Fibroblast of lung (primary cell): ENCODE data around the gene USH1C. TPM values are rescaled to one million over a fixed set of nuclear protein-coding genes. Genes with fewer than 3 reads are reported as not detected.

Experiments used
- DNase-seq, 2 donors: peaks; one replicate each; pipeline versions ENCODE4 v3.0.0 to v3.0.0-alpha.2; 2010; ENCODE audit warnings: low read depth in 2 of 2
- H2AFZ ChIP-seq: 2 replicates; pipeline ENCODE4 v1.5.1; 2012; ENCODE audit warnings: low read length, control low read depth, inconsistent platforms
- H3K27ac ChIP-seq: 2 replicates; pipeline ENCODE4 v1.5.1; 2011; ENCODE audit warnings: low read length, control low read depth; ENCODE audit not compliant: insufficient read depth
- H3K27me3 ChIP-seq: 2 replicates; pipeline ENCODE4 v1.5.1; 2011; ENCODE audit warnings: mild to moderate bottlenecking, low read length; ENCODE audit not compliant: control insufficient read depth, insufficient read depth
- H3K36me3 ChIP-seq: 2 replicates; pipeline ENCODE4 v1.5.1; 2011; ENCODE audit warnings: low read length; ENCODE audit not compliant: control insufficient read depth, insufficient read depth
- H3K4me1 ChIP-seq: 2 replicates; pipeline ENCODE4 v1.5.1; 2011; ENCODE audit warnings: low read length; ENCODE audit not compliant: control insufficient read depth, insufficient read depth; ENCODE audit errors: extremely low read depth
- H3K4me2 ChIP-seq: 2 replicates; pipeline ENCODE4 v1.5.1; 2011; ENCODE audit warnings: low read length, control low read depth; ENCODE audit not compliant: insufficient read depth; ENCODE audit errors: extremely low read depth
- H3K4me3 ChIP-seq, 4 experiments: fragments of 200-600 bp in 1 of 4; sonication (generic) in 1 of 4; replicated peaks in 1 of 4; 2 replicates each; pipeline ENCODE4 v1.5.1; 2011 to 2016; ENCODE audit warnings: low read length in 4 of 4, low read depth in 3 of 4, mild to moderate bottlenecking in 3 of 4, control low read depth in 2 of 4, inconsistent platforms in 1 of 4, mixed read lengths in 1 of 4; ENCODE audit not compliant: insufficient read depth in 1 of 4; ENCODE audit errors: control extremely low read depth in 1 of 4
- H3K79me2 ChIP-seq: 2 replicates; pipeline ENCODE4 v1.5.1; 2012; ENCODE audit warnings: mild to moderate bottlenecking, low read length, inconsistent platforms; ENCODE audit not compliant: control insufficient read depth, insufficient read depth
- H3K9ac ChIP-seq: 2 replicates; pipeline ENCODE4 v1.5.1; 2011; ENCODE audit warnings: mild to moderate bottlenecking, low read length, control low read depth; ENCODE audit not compliant: insufficient read depth
- H3K9me3 ChIP-seq: 2 replicates; pipeline ENCODE4 v1.5.1; 2012; ENCODE audit warnings: low read depth, low read length; ENCODE audit not compliant: control insufficient read depth, insufficient read depth
- H4K20me1 ChIP-seq: 2 replicates; pipeline ENCODE4 v1.5.1; 2011; ENCODE audit warnings: low read length; ENCODE audit not compliant: control insufficient read depth, insufficient read depth; ENCODE audit errors: extremely low read depth
- EZH2 ChIP-seq: IDR thresholded peaks from 2 replicates; pipeline ENCODE4 v1.5.1; 2012; ENCODE audit warnings: low read length, control low read depth, mild to moderate bottlenecking; ENCODE audit errors: missing control alignments
- polyA plus RNA-seq, 2 donors: library from polyadenylated mRNA; depleted of rRNA in 1 of 2; stranded (reverse) in 1 of 2; unstranded in 1 of 2; fragments of >200 nt; gene quantifications; 2 replicates each; pipeline ENCODE4 v1.2.1, GENCODE V29; 2011 to 2012; ENCODE audit warnings: missing spikeins in 1 of 2
- total RNA-seq: library from RNA; depleted of rRNA; stranded (reverse); fragments of >200 nt; gene quantifications from 2 replicates; pipeline ENCODE4 v1.2.1, GENCODE V29; 2014
- TF ChIP-seq, protein P1 (sequence below), 2 donors: IDR thresholded peaks in 1 of 2; conservative IDR thresholded peaks in 1 of 2; 1 replicate in 1 of 2; 2 replicates in 1 of 2; pipeline ENCODE4 v1.5.1; 2011 to 2012; ENCODE audit warnings: low read length in 2 of 2, control low read depth in 1 of 2, inconsistent platforms in 1 of 2, low read depth in 1 of 2, mild to moderate bottlenecking in 1 of 2

USH1C gene
- total and polyA plus RNA-seq, 2 donors (not counting 1 experiment from before 2014, with no cell fraction given) = not detected

DNA sequence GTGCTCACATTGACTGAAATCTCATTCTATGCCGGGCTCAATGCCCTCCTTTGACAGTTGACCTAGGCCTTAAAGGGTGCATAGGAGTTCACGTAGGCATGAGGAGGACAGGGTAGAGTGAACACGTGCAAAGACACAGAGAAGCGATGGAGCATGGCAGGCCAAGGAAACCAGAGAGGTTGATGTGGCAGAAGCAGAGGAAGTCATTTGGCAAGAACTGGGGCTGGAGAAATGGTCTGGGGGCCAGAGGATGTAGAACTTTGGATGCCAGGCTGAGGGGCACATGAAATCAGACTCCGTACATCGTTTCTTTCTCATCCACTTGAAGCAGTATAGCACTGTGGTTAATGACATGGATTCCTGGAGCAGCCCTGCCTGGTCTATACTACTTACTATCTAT, 54.0 kb downstream of the USH1C start:
- Histone ChIP-seq H3K27me3 (peaks cover 3% of the 10 kb centered on the region), H3K4me2 (no peak overlapping the region), H3K27ac (no peak overlapping the region), H3K79me2 (no peaks in the 10 kb centered on the region), H3K36me3 (no peaks in the 10 kb centered on the region), H4K20me1 (no peaks in the 10 kb centered on the region), H2AFZ (no peak overlapping the region), H3K4me3 (no peak overlapping the region), H3K4me1 (no peaks in the 10 kb centered on the region), H3K9ac (no peak overlapping the region), H3K9me3 (no peaks in the 10 kb centered on the region)
- no peak for TF ChIP-seq EZH2
- TF ChIP-seq, protein P1, sequence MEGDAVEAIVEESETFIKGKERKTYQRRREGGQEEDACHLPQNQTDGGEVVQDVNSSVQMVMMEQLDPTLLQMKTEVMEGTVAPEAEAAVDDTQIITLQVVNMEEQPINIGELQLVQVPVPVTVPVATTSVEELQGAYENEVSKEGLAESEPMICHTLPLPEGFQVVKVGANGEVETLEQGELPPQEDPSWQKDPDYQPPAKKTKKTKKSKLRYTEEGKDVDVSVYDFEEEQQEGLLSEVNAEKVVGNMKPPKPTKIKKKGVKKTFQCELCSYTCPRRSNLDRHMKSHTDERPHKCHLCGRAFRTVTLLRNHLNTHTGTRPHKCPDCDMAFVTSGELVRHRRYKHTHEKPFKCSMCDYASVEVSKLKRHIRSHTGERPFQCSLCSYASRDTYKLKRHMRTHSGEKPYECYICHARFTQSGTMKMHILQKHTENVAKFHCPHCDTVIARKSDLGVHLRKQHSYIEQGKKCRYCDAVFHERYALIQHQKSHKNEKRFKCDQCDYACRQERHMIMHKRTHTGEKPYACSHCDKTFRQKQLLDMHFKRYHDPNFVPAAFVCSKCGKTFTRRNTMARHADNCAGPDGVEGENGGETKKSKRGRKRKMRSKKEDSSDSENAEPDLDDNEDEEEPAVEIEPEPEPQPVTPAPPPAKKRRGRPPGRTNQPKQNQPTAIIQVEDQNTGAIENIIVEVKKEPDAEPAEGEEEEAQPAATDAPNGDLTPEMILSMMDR (conservative IDR thresholded peaks at IDR 0.05 in 1 of 2, IDR thresholded peaks at IDR 0.05 in 1 of 2; ENCODE audit: low read depth in 1 of 2, low read length in 2 of 2) = no peak
- DNase-seq = no peak

DNA sequence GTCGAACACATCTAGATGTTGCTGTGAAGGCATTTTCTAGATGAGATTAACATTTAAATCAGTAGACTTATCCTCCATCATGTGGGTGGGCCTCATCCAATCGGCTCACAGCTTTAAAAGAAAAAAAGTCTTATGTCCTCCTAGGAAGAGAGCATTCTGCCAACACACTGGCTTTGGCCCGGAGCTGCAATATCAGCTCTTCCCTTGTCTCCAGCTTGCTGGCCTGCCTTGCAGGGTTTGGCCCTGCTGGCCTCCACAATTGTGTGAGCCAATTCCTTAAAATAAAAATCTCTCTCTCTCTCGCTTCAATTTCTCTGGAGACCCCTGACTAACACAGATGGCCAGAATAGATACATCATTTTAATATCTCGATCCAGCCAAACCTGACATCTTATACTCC, 54.5 kb downstream of the USH1C start:
- no peak overlapping the region for H2AFZ ChIP-seq
- H3K27ac ChIP-seq = no peak overlapping the region
- H3K9me3 ChIP-seq = no peaks in the 10 kb centered on the region
- no peaks in the 10 kb centered on the region for H3K79me2 ChIP-seq
- TF ChIP-seq, protein P1 (conservative IDR thresholded peaks at IDR 0.05 in 1 of 2, IDR thresholded peaks at IDR 0.05 in 1 of 2; ENCODE audit: low read depth in 1 of 2, low read length in 2 of 2) = no peak
- TF ChIP-seq EZH2 = no peak
- no peaks in the 10 kb centered on the region for H3K36me3 ChIP-seq
- H4K20me1 ChIP-seq = no peaks in the 10 kb centered on the region
- H3K4me2 ChIP-seq = no peak overlapping the region
- no peak overlapping the region for H3K9ac ChIP-seq
- H3K4me3 ChIP-seq = no peak overlapping the region
- peaks cover 3% of the 10 kb centered on the region for H3K27me3 ChIP-seq
- DNase-seq = no peak
- H3K4me1 ChIP-seq = no peaks in the 10 kb centered on the region

DNA sequence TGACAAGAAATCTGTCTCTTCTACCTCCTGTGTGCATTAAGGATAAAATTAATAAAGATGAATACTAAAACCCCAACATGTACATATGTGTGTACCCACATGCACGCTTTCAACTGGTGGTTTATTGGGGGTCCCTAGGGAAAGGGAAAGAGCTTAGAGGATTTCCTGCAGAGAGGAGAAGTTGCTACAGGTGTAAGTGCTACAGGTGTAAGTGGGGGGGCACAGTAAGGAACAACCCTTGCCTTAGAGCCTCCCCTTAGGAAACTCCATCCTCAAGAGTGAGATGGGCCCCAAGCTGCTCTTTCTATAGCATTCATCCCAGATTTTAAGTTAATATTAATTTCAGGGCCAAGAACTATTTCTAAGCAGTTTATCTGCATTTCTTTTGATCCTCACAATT, 55.7 kb downstream of the USH1C start:
- H3K36me3 ChIP-seq = no peaks in the 10 kb centered on the region
- no peak overlapping the region for H2AFZ ChIP-seq
- no peaks in the 10 kb centered on the region for H3K4me1 ChIP-seq
- H3K4me3 ChIP-seq = no peak overlapping the region
- no peaks in the 10 kb centered on the region for H3K79me2 ChIP-seq
- H3K9ac ChIP-seq = no peak overlapping the region
- TF ChIP-seq EZH2 = no peak
- TF ChIP-seq, protein P1 (conservative IDR thresholded peaks at IDR 0.05 in 1 of 2, IDR thresholded peaks at IDR 0.05 in 1 of 2; ENCODE audit: low read depth in 1 of 2, low read length in 2 of 2) = no peak
- no peaks in the 10 kb centered on the region for H4K20me1 ChIP-seq
- H3K4me2 ChIP-seq = no peak overlapping the region
- peaks cover 3% of the 10 kb centered on the region for H3K27me3 ChIP-seq
- no peak for DNase-seq
- H3K27ac ChIP-seq = no peak overlapping the region
- H3K9me3 ChIP-seq = no peaks in the 10 kb centered on the region
